AG09309 (cell line): ENCODE results near the gene KANK4.

ENCODE experiments used
- DNase-seq: peaks from one replicate; pipeline ENCODE4 v3.0.0-alpha.2; 2010; ENCODE audit warnings: low read depth
- H3K4me3 ChIP-seq: 2 replicates; pipeline ENCODE4 v1.5.1; 2011; ENCODE audit warnings: mild to moderate bottlenecking, low read depth, low read length, moderate library complexity; ENCODE audit not compliant: control insufficient read depth
- TF ChIP-seq, protein P1 (sequence below): IDR thresholded peaks from 2 replicates; pipeline ENCODE4 v1.5.1; 2011; ENCODE audit warnings: mild to moderate bottlenecking, low read depth, low read length, inconsistent platforms; ENCODE audit not compliant: insufficient read depth, control insufficient read depth; ENCODE audit errors: missing control alignments

Gene KANK4

DNA sequence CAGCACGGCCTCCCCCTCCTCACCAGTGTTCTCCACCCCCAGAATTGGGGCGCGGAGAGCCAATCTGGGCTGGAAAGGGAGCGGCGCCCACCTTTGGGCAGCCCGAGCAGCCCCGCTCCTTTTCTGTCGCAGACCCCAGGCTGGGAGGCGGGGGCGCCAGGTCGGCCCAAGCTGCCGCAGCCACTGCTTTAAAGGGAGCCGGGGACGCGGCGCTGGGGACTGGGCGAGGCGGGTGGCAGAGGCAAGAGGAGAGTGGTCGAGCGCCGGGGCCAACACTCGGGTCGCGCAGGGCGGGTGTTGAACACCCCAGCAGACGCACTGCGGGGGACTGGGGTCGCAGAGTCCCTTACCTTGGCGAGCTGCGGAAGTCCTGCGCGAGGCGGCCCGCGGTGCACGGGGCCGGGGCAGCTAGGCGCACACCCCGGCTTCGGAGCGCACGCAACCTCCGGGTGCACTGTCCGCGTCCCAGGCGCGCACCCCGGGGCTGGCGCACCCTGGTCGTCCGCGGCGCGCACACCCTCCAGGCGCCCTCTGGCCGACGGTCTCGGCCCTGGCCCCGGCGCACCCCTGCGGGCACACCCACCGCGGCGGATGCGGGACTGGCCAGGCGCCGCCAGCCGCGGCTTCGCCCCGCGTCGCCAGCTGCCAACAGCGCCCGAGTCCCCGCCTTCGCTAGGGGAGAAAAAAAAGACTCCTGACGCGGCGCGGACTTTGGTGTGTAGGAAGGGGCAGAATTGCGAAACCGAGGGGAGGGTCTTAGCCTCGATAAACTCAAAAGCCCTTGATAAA is at the start of gene KANK4:
Gene KANK4, minus strand, starts transcription at position 679 of the 789 bp plus-strand sequence. CDS start 37,870 bp downstream, outside the sequence.
- TF ChIP-seq, protein P1, sequence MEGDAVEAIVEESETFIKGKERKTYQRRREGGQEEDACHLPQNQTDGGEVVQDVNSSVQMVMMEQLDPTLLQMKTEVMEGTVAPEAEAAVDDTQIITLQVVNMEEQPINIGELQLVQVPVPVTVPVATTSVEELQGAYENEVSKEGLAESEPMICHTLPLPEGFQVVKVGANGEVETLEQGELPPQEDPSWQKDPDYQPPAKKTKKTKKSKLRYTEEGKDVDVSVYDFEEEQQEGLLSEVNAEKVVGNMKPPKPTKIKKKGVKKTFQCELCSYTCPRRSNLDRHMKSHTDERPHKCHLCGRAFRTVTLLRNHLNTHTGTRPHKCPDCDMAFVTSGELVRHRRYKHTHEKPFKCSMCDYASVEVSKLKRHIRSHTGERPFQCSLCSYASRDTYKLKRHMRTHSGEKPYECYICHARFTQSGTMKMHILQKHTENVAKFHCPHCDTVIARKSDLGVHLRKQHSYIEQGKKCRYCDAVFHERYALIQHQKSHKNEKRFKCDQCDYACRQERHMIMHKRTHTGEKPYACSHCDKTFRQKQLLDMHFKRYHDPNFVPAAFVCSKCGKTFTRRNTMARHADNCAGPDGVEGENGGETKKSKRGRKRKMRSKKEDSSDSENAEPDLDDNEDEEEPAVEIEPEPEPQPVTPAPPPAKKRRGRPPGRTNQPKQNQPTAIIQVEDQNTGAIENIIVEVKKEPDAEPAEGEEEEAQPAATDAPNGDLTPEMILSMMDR: no peak
- no peak within 1 kb of the TSS for H3K4me3 ChIP-seq
- DNase-seq: no peak

- TF ChIP-seq, protein P1: no peak
- DNase-seq: no peak
- no peak overlapping the region for H3K4me3 ChIP-seq
These were observed 49.8 kb upstream of the KANK4 start for GRCh38 chr1:62368989-62369388.

GRCh38 chr1:62367005-62367557 is 47.8 kb upstream of the KANK4 start:
- TF ChIP-seq, protein P1: no peak
- H3K4me3 ChIP-seq: no peak overlapping the region
- DNase-seq: no peak

DNA sequence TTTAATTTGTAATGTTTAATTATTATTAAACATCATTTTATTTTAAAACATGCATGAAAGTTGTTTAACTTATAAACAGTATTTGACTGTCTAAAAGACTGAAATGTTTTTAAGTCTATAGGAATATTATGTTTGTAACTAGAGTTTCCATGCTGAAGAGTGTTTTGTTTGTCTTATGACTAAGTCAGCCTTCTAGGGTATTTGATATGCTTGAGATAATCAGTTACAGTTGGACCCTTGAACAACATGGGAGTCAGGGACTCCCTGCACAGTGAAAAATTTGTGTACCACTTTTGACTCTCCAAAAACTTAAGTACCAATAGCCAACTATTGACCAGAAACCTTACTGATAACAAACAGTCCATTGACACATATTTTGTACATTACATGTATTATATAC is 45.5 kb upstream of the KANK4 start:
- TF ChIP-seq, protein P1: no peak
- no peak for DNase-seq

GRCh38 chr1:62362926-62363325 is 43.7 kb upstream of the KANK4 start:
- H3K4me3 ChIP-seq: no peak overlapping the region
- no peak for DNase-seq
- TF ChIP-seq, protein P1: no peak

More for the DNA sequence above, 45.5 kb upstream of the KANK4 start:
- no peak overlapping the region for H3K4me3 ChIP-seq

DNA sequence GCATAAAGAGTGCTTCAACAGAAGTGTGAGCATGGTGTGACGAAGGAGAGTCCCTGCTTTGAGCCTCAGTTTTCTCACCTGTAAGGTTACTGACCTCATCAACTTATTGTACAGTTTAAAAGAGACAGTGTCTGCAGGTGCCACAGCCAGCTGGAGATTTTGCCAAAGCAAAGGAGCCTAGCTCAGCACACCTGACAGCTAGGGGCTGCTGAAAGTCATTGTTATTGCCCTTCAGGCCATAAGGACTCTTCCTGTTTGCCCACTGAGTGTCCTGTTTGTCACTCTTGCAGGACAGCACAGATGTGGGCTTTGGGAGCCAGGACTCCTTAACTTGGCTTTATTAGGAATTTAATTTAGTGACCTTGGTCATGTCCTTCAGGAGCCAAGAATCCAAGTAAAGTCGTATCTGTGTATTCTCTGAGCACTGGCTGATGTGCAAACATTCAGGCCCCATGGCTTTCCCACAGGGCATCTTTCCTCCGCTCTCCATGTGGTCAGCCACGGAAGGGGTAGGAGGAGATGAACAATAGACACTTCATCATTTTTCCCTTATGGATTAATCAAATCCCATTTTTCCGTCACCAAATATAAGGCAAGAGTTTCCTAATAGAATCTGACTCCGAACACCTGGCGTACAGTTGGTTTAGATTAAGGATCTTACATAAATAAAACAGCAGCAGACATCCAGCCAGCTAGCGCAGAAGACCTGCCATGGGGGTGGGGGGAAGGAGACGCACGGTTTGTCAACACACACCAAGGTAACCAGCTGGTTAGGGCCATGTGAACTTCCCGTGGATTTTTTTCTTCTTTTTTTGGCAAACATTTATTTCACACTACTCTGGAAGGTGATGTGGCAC is 43.1 kb upstream of the KANK4 start:
- H3K4me3 ChIP-seq: no peak overlapping the region
- DNase-seq: no peak
- TF ChIP-seq, protein P1: no peak
